NB4 (cell line): ENCODE results near the gene PHAF1.

Experiments used
- DNase-seq: peaks from one replicate; pipeline ENCODE4 v3.0.0; 2010; ENCODE audit warnings: low read depth
- H3K4me3 ChIP-seq: one replicate; pipeline ENCODE4 v1.5.1; 2011; ENCODE audit warnings: mild to moderate bottlenecking, low read depth, low read length, moderate library complexity
- CTCF ChIP-seq: IDR thresholded peaks from one replicate; pipeline ENCODE4 v1.5.1; 2012; ENCODE audit warnings: low read depth, low read length
- MAX ChIP-seq: IDR thresholded peaks from 2 replicates; pipeline ENCODE4 v1.6.1; 2011; ENCODE audit warnings: low read depth, low read length
- MYC ChIP-seq: IDR thresholded peaks from 2 replicates; pipeline ENCODE4 v1.6.1; 2011; ENCODE audit warnings: low read depth, low read length
- POLR2A ChIP-seq: IDR thresholded peaks from 2 replicates; pipeline ENCODE4 v1.6.1; 2011; ENCODE audit warnings: mild to moderate bottlenecking; ENCODE audit not compliant: insufficient read length; ENCODE audit errors: extremely low read depth

The PHAF1 gene

GRCh38 chr16:67088551-67088950 lies 21.2 kb upstream of the PHAF1 start:
- H3K4me3 ChIP-seq = no peak overlapping the region
- TF ChIP-seq MYC = no peak
- TF ChIP-seq CTCF = no peak
- no peak for TF ChIP-seq POLR2A
- TF ChIP-seq MAX = no peak
- no peak for DNase-seq

GRCh38 chr16:67089101-67089500 lies 20.6 kb upstream of the PHAF1 start:
- DNase-seq = no peak
- H3K4me3 ChIP-seq = no peak overlapping the region
- TF ChIP-seq POLR2A = no peak

- H3K4me3 ChIP-seq = no peak overlapping the region
- TF ChIP-seq MAX = no peak
- no peak for TF ChIP-seq POLR2A
- TF ChIP-seq MYC = no peak
- no peak for TF ChIP-seq CTCF
- DNase-seq = no peak
These were observed 17.7 kb upstream of the PHAF1 start for GRCh38 chr16:67091906-67092566.

- no peak for DNase-seq
- no peak for TF ChIP-seq MYC
- no peak for TF ChIP-seq POLR2A
- no peak for TF ChIP-seq CTCF
- no peak overlapping the region for H3K4me3 ChIP-seq
These were observed 16.5 kb upstream of the PHAF1 start for GRCh38 chr16:67093098-67093726.

GRCh38 chr16:67098599-67098998 lies 11.1 kb upstream of the PHAF1 start:
- H3K4me3 ChIP-seq = no peak overlapping the region
- DNase-seq = no peak
- no peak for TF ChIP-seq POLR2A
- no peak for TF ChIP-seq CTCF
- TF ChIP-seq MYC = no peak
- no peak for TF ChIP-seq MAX

- no peak overlapping the region for H3K4me3 ChIP-seq
- TF ChIP-seq POLR2A (no peak), MYC (no peak), MAX (no peak), CTCF (no peak)
- peak; percentile 42 for DNase-seq
These were observed 9.0 kb upstream of the PHAF1 start for GRCh38 chr16:67100569-67101310.
